Ovary (tissue), 9 donors: ENCODE data around the gene ANTXR1. TPM values are rescaled to one million over a fixed set of nuclear protein-coding genes. Genes with fewer than 3 reads are reported as not detected.

Source experiments
- DNase-seq, 5 donors: peaks; one replicate each; pipeline ENCODE4 v3.0.0-alpha.2; 2019 to 2020
- H3K27ac ChIP-seq, 2 donors: fragments of 200-600 bp; one replicate each; pipeline versions ENCODE4 v1.5.1 to v1.8.0; 2019 to 2022
- H3K27me3 ChIP-seq: fragments of 200-600 bp; one replicate; pipeline ENCODE4 v1.8.0; 2022
- H3K36me3 ChIP-seq: fragments of 200-600 bp; sonication (generic); one replicate; pipeline ENCODE4 v1.5.1; 2019
- H3K4me1 ChIP-seq: one replicate; pipeline ENCODE4 v1.8.1; 2013; ENCODE audit warnings: mild to moderate bottlenecking, moderate library complexity; ENCODE audit not compliant: insufficient read depth
- H3K4me3 ChIP-seq: fragments of 200-600 bp; sonication (generic); one replicate; pipeline ENCODE4 v1.5.1; 2017
- H3K9me3 ChIP-seq, 2 donors: fragments of 200-600 bp in 1 of 2; sonication (generic) in 1 of 2; one replicate each; pipeline versions ENCODE4 v1.5.1 to v1.8.1; 2013 to 2019; ENCODE audit warnings: mild to moderate bottlenecking in 1 of 2, moderate library complexity in 1 of 2
- EP300 ChIP-seq: sonication (generic); formaldehyde crosslinking; IDR thresholded peaks from one replicate; pipeline ENCODE4 v1.6.1; 2017; ENCODE audit warnings: antibody characterized with exemption
- POLR2A ChIP-seq: fragments of 450-650 bp; IDR thresholded peaks from one replicate; pipeline ENCODE4 v1.6.1; 2017; ENCODE audit warnings: antibody characterized with exemption, mild to moderate bottlenecking, moderate library complexity
- WGBS, 3 donors: extraction: QIAGEN DNeasy Blood & Tissue Kit in 1 of 3; methylation state at CpG; one replicate each; pipeline versions ENCODE4 v1.1.5 to v1.1.7; 2013 to 2017; 5-methylcytosine and 5-hydroxymethylcytosine counted together
- intact Hi-C, 4 donors: fragments of 100-400 bp; cut with DNase I; formaldehyde crosslinking; loops; one replicate each; pipeline versions ENCODE4 v1.11.0 to v1.15.1; 2022 to 2023
- polyA plus RNA-seq, 2 donors: library from polyadenylated mRNA; stranded (reverse); fragments of 200-250 nt in 1 of 2; fragments of 350-450 nt in 1 of 2; fragmentation: Illumina TruSeq in 1 of 2; extraction: RNeasy Lipid Tissue Mini Kit (QIAGEN cat#74804) in 1 of 2; gene quantifications; one replicate each; pipeline ENCODE4 v1.2.3, GENCODE V29; 2013 to 2014
- total RNA-seq, 7 donors: library from RNA; depleted of rRNA in 2 of 7; stranded (reverse); fragments of >200 nt in 2 of 7; fragmentation: NEBNext Ultra II Directional in 3 of 7; extraction: Animal tissue kit (Norgen Biotek cat#: 25700) in 3 of 7; gene quantifications; one replicate each; pipeline versions ENCODE4 v1.1.0 to v1.2.4, GENCODE V29; 2016 to 2023
- TF ChIP-seq, protein P1 (sequence below), 3 donors: fragments of 450-650 bp in 2 of 3; fragments of 200-600 bp in 1 of 3; IDR thresholded peaks; one replicate each; pipeline versions ENCODE4 v1.5.1 to v1.8.0; 2016 to 2022; ENCODE audit warnings: antibody characterized with exemption in 3 of 3, mild to moderate bottlenecking in 1 of 3
- donor health status: DM: no; HTN: no; CAD: no; lungs with moderate emphysema.
- donor health status: DM: no; HTN: no; CAD: no.
- donor health status: Bipolar disorder and iron deficiency.
- donor health status: DM: yes; HTN: yes; CAD: no.
- donor health status: DM: no; HTN: no; CAD: no.
- donor health status: DM: yes; HTN: yes; CAD: no.

The ANTXR1 gene
- total and polyA plus RNA-seq, 9 donors, result 73.0 to 276 (median 152) TPM

DNA sequence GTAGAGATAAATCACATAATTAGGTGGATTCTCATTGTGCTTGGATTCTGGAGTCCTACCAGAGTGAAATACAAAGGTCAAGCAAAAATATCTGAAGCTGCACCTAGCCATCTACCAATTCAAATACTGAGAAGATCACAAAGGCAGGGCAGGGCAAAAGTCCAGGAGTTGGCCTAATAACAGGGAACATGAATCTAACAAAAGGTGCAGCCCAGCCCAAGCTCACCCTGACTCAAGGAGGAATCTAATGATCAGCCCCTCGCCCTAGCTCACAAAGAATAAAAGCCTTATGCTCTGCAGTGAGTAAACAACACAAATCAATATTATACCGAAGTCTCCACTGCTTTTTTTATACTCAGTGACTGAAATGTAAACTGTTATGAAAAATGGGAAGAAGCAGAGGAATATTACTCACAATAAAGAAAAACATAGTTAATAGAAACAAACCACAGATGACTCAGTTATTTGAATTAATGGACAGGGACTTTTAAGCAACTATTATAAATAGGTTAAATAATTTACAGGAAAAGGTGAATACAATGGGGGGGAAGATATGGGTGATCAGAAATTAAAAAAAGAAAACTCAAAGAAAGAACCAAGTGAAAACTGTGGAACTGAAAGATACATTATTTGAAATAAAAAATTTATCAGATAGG lies 49.5 kb downstream of the ANTXR1 start:
- TF ChIP-seq EP300 (no peak), POLR2A (no peak)
- TF ChIP-seq, protein P1, sequence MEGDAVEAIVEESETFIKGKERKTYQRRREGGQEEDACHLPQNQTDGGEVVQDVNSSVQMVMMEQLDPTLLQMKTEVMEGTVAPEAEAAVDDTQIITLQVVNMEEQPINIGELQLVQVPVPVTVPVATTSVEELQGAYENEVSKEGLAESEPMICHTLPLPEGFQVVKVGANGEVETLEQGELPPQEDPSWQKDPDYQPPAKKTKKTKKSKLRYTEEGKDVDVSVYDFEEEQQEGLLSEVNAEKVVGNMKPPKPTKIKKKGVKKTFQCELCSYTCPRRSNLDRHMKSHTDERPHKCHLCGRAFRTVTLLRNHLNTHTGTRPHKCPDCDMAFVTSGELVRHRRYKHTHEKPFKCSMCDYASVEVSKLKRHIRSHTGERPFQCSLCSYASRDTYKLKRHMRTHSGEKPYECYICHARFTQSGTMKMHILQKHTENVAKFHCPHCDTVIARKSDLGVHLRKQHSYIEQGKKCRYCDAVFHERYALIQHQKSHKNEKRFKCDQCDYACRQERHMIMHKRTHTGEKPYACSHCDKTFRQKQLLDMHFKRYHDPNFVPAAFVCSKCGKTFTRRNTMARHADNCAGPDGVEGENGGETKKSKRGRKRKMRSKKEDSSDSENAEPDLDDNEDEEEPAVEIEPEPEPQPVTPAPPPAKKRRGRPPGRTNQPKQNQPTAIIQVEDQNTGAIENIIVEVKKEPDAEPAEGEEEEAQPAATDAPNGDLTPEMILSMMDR (IDR thresholded peaks at IDR 0.05), result no peak
- H3K4me1 ChIP-seq, result peaks cover 12% of the 10 kb centered on the region
- no peak overlapping the region for H3K4me3 ChIP-seq
- intact Hi-C loops, result loop anchor here in 1 of 4 donors (2.0 kb wide), 1 partner anchor 50 kb away; the partner anchor contains the start of gene ANTXR1
- no peaks in the 10 kb centered on the region for H3K9me3 ChIP-seq
- no peaks in the 10 kb centered on the region for H3K27me3 ChIP-seq
- H3K27ac ChIP-seq, result no peak overlapping the region
- 45 to 52% (median 45%) methylated on average over 2 of the region's 2 CpGs for WGBS, 3 donors
- no peak for DNase-seq
- H3K36me3 ChIP-seq, result no peaks in the 10 kb centered on the region

DNA sequence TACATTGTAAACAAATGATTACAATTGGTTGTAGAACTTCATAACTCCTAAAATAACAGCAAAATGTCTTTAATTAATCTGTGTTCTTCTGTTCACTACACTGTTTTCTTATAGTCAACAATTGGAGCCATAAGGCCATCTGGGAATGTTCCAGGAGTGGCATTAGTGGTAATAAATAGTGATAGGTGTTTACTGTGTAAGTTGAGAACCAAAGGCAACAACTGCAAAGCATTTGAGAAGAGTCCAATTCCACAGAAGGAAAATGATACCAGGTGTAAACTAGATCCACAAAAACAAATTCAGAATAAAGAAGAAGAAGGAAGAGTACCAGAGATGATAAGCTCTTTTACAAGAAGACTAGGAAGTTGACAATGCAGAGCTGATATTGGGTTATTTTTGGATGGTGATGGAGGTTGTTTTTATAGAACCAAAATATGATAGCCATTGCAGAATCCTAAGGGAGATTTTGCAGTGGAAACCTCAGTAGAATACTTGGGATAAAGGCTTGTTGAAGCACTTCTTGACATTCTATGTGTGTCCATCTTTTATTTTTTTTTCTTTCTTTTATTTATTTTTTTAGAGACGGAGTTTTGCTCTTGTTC lies 52.9 kb downstream of the ANTXR1 start:
- 23 to 70% (median 26%) methylated on average over 1 of the region's 1 CpG for WGBS, 3 donors
- Histone ChIP-seq H3K4me1 (peaks cover 16% of the 10 kb centered on the region), H3K36me3 (no peaks in the 10 kb centered on the region), H3K27me3 (no peaks in the 10 kb centered on the region), H3K9me3 (no peaks in the 10 kb centered on the region), H3K27ac (peak overlapping the region in 1 of 2 donors; percentile 70), H3K4me3 (no peak overlapping the region)
- no peak for DNase-seq
- intact Hi-C loops, result no loop called here
- TF ChIP-seq, protein P1 (IDR thresholded peaks at IDR 0.05), result no peak
- TF ChIP-seq POLR2A (no peak), EP300 (no peak)

DNA sequence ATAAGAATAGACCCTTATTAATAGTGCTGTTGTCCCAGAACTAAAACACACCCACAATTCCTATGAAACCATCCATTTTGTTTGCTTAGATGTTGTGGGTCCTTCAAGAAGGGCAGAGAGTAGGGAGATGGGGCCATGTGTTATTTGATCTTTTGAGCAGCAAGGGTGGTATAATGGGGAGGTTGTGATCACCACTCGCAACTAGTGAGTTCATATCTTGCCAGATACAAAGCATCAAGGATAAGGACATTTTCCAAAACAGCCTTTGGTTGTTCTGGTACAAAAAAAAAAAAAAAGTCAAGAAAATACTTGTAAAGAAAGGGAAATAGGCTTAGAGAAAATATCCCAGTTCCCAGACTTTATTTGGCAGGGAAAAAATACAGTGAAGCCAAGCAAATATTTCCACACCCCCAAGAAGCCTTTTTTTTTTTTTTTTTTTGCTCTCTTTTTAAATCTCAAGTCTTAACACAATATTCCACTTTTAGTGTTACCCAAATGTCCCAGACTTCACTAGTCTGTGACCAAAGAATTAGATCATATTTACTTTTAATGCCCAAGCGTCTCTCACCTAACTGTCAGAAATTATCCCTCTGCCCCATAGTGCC lies 54.1 kb downstream of the ANTXR1 start:
- H3K27me3 ChIP-seq, result no peaks in the 10 kb centered on the region
- intact Hi-C loops, result no loop called here
- no peak overlapping the region for H3K4me3 ChIP-seq
- peak overlapping the region; percentile 39 to 70 for H3K27ac ChIP-seq
- WGBS, 3 donors, result 32 to 39% (median 34%) methylated on average over 2 of the region's 2 CpGs
- H3K36me3 ChIP-seq, result no peaks in the 10 kb centered on the region
- TF ChIP-seq POLR2A, result no peak
- TF ChIP-seq, protein P1 (IDR thresholded peaks at IDR 0.05), result no peak
- TF ChIP-seq EP300, result no peak
- no peak for DNase-seq
- H3K4me1 ChIP-seq, result peaks cover 13% of the 10 kb centered on the region
- no peaks in the 10 kb centered on the region for H3K9me3 ChIP-seq

DNA sequence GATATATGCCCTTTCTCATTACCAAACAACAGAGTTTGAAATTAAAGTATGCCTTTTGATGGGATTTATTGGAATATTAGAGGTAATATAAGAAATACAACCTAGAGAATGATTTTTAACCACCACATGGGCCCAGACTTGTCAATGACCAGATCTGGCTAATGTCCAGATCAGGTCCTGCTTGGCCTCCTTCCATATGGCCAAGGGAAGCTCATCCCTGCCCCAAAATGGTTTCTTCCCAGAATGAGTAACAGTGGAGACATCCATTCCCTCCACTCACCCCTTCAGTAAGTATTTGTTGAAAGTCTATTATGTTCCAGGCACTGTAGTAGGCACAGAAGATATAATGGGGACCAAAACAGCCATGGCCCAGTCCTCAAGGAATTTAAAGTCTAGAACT lies 54.9 kb downstream of the ANTXR1 start:
- intact Hi-C loops, result no loop called here
- Histone ChIP-seq H3K27me3 (no peaks in the 10 kb centered on the region), H3K36me3 (no peaks in the 10 kb centered on the region), H3K9me3 (no peaks in the 10 kb centered on the region), H3K4me3 (no peak overlapping the region), H3K27ac (peak overlapping the region; percentile 39 to 66), H3K4me1 (peaks cover 11% of the 10 kb centered on the region)
- TF ChIP-seq, protein P1 (IDR thresholded peaks at IDR 0.05), result no peak
- TF ChIP-seq POLR2A (no peak), EP300 (no peak)
- DNase-seq, result no peak
